Jurkat, Clone E6-1 (cell line): ENCODE results near the gene BCDIN3D.

ENCODE experiments used
- DNase-seq: peaks from one replicate; pipeline ENCODE4 v3.0.0-alpha.2; 2011; ENCODE audit warnings: low read depth, low spot score
- H3K4me3 ChIP-seq: 2 replicates; pipeline ENCODE4 v1.5.1; 2011; ENCODE audit warnings: mild to moderate bottlenecking, low read length, control low read depth, moderate library complexity

The BCDIN3D gene

DNA sequence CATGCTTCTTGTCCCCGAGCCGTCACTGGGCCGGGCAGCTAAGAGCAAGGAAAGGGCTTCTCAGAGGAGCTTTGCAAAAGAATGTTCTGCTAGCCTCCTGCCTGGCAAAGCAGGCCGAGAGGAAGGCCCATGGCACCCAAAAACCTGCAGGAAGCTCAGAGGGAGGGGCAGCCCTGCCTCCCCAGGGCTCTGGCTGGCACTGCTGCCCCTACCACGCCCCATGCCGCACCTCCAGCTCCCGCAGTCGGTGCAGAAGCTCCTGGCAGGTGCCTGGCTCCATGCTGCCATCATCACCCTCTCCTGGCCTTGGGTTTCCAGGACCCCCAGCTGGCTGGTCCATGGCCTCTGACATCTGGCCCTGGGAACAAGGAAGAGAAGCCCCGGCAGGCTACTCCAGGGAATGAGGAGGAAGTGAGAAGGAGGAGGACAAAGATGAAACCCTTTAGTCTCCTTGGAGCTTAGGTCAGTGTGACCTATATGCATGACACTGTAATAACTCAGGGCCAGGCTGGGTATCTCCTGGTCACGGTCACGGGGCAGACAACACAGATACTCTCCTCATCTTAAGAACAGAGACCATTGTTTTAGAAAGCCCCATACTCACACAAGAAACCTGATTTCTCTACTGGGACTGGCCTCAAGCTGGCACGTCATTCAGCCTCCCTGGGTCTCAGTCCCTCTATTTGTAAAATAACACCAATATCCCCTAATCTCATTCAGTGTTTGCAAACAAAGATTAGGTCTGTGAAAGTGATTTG lies 39.0 kb downstream of the BCDIN3D start:
- no peak overlapping the region for H3K4me3 ChIP-seq
- no peak for DNase-seq

DNA sequence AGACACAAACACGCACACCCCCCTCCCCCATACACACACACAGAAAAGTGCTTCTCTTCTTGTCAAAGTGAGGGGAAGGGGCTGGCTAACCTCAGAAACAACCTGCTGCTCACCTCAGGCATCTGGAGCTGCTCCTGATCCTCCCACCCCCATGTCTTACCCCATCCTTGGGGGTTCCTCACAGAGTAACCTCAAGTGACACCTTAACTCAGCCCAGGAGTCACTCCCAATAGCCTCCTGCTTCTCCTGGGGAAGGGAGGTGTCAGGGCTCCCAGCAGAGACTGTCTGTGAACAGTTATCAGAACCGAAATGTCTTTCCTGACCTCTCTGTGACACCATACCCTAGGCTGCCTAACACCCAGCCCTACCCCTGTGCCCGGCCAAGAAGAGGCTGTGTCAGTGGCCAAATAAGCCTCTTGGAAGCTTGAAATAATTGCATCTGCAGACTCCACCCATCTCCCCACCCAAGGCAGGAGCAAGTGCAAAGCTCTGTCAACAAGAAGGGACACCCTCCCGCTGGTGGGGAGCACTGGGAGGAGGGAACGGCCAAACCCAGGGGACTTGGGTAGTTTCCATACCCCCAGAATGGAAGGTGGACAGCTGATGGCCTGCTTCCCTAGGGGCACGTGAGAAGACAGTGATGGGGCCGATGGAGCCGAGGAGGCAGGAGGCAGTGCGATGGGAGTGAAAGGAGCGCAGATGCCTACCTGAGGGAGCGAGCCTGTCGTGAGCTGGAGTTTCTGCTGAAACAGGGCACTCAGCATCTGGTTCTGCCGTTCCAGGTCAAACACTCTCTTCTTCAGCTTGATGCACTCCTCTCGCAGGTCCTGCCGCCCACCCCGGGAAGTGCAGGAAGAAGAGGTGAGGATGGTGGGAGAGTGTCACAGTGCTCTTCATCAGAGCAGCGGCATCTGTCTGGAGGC lies 41.5 kb downstream of the BCDIN3D start:
- no peak for DNase-seq
- H3K4me3 ChIP-seq = no peak overlapping the region

DNA sequence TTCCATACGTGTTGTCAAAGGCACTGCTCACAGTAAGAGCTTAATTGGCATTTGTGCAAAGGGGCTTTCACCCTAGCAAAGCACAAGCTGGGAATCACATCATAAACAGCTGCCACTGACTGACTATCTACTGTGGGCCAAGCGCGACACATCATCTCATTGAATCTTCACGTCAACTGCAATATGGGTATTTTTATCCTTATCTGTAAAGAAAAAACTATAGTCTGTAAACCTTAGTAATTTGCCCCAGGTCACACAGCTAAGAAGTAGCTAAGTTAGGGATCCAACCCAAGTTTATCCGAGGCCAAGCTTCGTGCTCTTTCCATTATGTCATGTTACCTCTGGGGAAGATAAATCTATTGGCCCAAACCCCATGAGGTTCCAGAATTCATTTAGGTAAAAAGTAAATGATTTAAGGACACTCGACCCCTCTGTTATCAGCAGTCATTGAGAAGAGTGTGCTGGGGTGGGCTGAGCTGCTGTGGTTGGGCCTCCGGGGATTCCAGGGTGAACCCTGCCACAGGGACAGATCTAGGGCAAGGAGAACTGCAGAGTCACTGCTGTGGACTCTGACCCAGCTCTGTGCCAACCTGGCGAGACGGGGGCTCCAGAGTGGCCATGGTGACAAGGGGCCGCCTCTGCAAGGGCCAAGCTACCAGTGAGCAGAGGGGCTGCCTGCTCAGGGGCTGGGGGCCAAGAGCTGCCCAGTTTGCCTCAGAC lies 42.3 kb downstream of the BCDIN3D start:
- DNase-seq = no peak
- no peak overlapping the region for H3K4me3 ChIP-seq

DNA sequence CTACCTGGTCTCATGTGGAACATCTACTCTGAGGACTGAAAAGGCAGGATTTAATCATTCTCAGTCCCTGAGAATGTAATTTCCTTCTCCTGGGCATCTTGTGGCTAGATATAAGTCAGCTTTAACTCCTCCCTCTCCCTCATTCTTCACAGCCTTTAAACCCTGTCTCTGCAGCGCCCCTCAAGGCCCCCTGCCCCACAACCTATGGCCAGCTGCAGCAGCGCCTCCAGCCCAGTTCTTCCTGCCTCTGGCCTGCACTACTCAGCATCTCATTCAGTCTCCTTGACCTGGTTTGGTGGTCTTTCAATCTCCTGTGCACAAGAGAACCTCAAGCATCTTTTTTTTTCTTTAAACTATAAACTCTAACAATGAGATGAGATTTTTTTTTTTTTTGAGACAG lies 44.0 kb downstream of the BCDIN3D start:
- DNase-seq = no peak
- no peak overlapping the region for H3K4me3 ChIP-seq

DNA sequence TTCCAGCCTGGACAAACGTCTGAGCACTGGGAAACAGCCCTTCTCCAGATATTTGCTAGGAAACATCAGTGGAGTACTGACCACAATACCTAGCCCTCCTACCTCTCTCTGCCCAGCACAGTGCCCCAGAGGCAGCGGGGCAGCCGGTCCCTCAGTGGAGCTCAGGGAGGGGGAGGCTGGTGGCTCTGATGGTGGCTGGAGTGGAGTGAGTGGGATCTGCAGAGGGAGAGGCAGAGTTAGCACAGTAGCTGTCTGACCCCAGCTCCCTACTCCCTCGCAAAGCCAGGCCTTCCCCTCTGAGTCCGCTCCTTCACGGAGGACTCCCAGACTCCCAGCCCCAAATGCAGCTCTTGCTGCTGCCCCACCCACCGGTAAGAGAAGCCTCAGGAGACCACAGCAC lies 44.7 kb downstream of the BCDIN3D start:
- no peak overlapping the region for H3K4me3 ChIP-seq

GRCh38 chr12:49797449-49797776 lies 45.5 kb downstream of the BCDIN3D start:
- H3K4me3 ChIP-seq = no peak overlapping the region
- no peak for DNase-seq

More for the DNA sequence above, 44.7 kb downstream of the BCDIN3D start:
- DNase-seq = no peak

DNA sequence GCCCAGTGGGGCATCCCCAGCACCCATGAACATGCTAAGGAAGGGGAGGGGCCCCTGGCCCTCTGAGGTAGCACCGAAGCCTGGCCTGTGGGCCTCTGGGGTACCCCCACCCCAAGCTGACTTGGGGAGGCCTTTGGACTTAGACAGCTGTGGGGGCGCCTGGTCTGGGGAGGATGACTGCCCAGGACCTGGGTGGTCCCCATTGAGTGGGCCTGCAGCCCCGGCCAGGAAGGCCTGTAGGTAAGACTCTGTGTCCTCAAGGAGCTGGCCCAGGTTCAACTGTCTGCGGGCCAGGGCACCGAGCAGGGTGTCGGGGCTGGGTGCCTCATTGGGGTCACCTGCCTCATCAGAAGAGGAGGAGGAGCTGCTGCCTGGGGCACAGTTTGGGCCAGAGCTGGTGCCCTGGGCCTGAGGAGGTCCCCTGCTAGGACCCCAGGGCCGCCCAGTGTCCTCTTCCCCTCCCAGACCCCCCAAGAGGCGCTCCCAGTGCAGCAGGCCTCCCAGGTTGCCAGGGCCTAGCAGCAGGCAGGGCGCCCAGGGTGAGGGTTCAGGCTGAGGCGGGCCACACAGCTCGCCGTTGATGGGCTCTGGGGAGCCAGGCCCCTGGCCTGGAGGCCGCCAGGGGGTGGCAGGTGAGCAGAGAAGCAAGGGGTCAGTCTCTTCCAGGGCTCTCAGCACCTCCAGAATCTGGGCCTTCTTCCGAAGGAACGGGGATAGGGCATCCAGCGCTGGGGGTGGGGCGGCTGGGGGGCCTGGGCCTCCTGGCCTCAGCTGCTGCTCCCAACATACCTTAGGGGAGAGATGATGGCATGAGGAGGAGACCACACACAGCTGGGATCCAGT lies 46.1 kb downstream of the BCDIN3D start:
- DNase-seq = no peak
- no peak overlapping the region for H3K4me3 ChIP-seq

GRCh38 chr12:49796155-49796554 lies 46.8 kb downstream of the BCDIN3D start:
- no peak overlapping the region for H3K4me3 ChIP-seq
- DNase-seq = no peak

DNA sequence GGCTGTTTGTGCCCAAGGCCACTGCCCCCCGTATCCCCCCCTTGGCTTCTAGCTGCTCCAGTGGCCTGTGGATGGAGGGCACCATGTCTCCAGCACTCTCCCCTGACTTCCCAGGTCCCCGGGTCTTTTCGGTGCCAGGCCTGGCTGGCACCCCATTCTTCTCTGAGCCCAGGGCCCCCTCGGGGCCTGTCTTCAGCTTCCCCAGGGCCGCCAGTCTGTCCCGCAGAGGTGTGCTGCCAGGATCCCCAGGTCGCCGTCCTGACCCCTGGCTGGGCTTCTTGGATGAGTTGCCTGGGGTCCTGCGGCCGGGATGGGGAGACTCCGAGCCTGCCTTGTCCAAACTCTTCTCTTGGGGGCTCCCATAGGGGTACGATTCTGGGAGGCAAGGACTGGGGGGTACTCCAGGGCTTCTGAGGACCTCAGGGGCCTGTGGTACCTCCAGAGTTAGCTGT lies 47.2 kb downstream of the BCDIN3D start:
- H3K4me3 ChIP-seq = no peak overlapping the region
- no peak for DNase-seq

- no peak for DNase-seq
- H3K4me3 ChIP-seq = no peak overlapping the region
Measured at GRCh38 chr12:49794811-49795653, 47.9 kb downstream of the BCDIN3D start.

DNA sequence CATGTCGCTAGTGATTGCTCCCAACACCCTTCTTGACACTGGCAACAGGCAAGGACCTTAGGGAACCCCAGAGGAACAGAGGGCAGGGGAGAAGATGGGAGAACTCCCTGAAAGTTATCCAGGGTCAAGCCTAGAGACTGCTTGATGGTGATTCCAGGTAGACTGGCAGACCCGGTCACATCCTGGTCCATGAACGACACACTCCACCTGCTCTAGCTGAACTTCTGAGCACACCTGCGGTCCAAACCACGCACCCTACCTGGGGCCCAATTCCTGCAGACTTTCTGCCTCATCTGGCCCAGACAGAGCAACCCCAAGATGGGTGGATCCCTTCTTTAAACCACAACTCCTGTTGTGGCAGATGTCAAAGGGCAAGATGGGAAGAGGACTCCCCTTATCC lies 48.9 kb downstream of the BCDIN3D start:
- no peak overlapping the region for H3K4me3 ChIP-seq
- no peak for DNase-seq

DNA sequence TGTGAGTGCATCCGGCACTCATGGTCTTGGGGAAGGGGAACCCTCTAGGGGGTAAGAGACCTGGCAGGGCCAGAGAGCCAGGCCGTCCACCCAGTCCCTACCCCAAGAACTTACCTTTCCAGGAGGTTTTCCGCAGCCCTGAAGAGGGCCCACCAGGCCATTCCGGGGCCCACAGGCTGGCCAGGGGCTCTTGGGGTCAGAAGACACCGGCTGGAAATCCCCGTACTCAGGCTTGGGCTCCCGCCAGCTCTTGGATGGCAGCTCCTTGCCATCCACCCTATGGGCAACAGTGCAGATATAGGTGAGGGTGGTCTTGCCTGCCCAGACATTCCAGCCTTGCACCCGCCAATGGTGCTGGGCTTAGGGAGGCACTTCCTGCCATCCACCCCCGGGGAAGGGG lies 49.3 kb downstream of the BCDIN3D start:
- no peak for DNase-seq
- no peak overlapping the region for H3K4me3 ChIP-seq

GRCh38 chr12:49792976-49793580 lies 49.8 kb downstream of the BCDIN3D start:
- H3K4me3 ChIP-seq = no peak overlapping the region
- DNase-seq = no peak

DNA sequence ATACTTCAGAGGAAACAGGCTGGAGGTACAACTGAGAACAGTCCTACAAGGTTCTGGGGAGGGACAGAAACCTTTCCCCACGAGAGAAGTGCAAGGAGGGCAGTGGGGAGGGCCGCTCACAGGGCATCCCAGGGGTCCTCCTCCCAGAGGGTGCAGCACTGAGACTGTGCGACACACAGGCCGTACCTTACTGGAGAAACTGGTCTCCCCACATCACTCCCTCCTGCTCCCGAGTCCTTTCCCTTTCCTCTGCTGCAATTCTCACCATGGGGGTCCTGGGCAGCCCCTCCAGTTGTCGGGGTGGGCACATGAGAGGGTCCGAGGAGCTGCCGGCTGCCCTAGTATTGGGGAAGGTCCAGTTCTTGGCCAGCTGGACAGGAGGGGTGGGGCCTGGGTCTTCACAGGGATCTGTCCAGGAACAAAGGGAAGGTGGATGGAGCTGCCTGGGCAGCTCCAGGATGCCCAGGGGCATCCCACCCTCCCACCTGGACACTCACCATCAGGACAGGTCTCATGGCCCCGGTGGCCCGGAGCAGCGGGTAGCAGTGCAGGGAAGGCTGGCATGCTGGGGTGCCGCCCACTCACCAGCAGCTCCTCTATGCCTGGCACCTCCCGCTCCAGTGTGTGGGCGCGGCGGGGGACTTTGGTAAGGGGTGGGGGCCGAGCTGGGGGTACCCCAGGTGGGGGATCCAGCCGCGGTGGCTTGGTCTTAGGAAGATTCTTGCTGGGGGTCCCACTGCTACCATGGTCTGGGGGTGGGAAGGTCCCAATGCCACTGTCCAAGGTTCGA lies 50.5 kb downstream of the BCDIN3D start:
- no peak for DNase-seq
- no peak overlapping the region for H3K4me3 ChIP-seq

DNA sequence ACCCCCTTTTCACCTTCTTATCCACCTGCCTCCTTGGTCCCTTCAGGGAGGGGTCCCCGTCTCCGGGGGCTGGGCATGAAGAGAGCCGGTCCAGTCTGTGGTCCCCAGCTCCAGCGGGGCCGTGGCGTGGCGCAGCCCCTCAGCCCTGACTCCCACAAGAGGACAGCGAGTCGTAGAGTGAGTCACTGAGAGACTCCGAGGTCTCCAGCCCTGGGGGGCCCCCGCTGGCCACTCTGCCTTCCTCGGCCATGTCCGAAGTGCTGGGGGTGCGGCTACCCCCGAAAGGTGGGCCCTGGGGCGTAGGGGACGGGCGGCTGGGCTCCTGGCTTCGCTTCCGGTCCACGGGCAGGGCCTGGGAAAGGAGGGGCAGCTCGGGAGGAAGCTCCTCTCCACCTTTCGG lies 51.2 kb downstream of the BCDIN3D start:
- DNase-seq = no peak
- H3K4me3 ChIP-seq = no peak overlapping the region

GRCh38 chr12:49790741-49791555 lies 52.0 kb downstream of the BCDIN3D start:
- H3K4me3 ChIP-seq = no peak overlapping the region
- DNase-seq = no peak
